Measurements from ENCODE around the gene GMDS. TPM values are rescaled to one million over a fixed set of nuclear protein-coding genes. Genes with fewer than 3 reads are reported as not detected.

Gene GMDS
- polyA plus RNA-seq, 1 of the 3 experiments (the other 2 are of a cell fraction) = 12.3 TPM

GRCh38 chr6:1777921-1778685 is 467.3 kb downstream of the GMDS start:
- H3K4me1 ChIP-seq (ENCODE audit: control insufficient read depth in 1 of 2, insufficient read depth in 2 of 2, low read depth in 1 of 2, low read length in 1 of 2) = peaks cover 0 to 2% of the 10 kb centered on the region in 2 experiments; a peak in 2 of 4 replicates
- H3K9ac ChIP-seq = no peak overlapping the region
- POLR2A ChIA-PET = no interaction called here
- no peaks in the 10 kb centered on the region for H3F3A ChIP-seq (replicated peaks; ENCODE audit: insufficient read depth)
- no peak overlapping the region for H3K27ac ChIP-seq (ENCODE audit: low read depth in 2 of 2, low read length in 1 of 2)
- H3K4me2 ChIP-seq = no peak overlapping the region
- 97% methylated on average over 9 of the region's 9 CpGs for WGBS (ENCODE audit: low lambda C conversion rate)
- H4K20me1 ChIP-seq (ENCODE audit: insufficient read depth) = no peaks in the 10 kb centered on the region
- CTCF ChIA-PET = interaction anchor here (0.7 to 1.3 kb wide), 3 partner anchors 9 to 91 kb away, joined by 3 to 4 read pairs (median 3); no protein-coding TSS in a partner anchor
- no peak overlapping the region for H3K4me3 ChIP-seq (ENCODE audit: low read depth in 2 of 2, low read length in 1 of 2)
- no peaks in the 10 kb centered on the region for H3K79me2 ChIP-seq (ENCODE audit: insufficient read depth)
- no peaks in the 10 kb centered on the region for H3K9me2 ChIP-seq
- no peaks in the 10 kb centered on the region for H3K9me3 ChIP-seq
- DNase-seq = no peak
- H3K27me3 ChIP-seq (ENCODE audit: insufficient read depth) = no peaks in the 10 kb centered on the region
- TF ChIP-seq RFX5 (IDR thresholded peaks at IDR 0.05; ENCODE audit: low read length) = no peak
- no peaks in the 10 kb centered on the region for H3K36me3 ChIP-seq (replicated peaks in 1 of 2; ENCODE audit: control insufficient read depth in 1 of 2, insufficient read depth in 2 of 2, low read length in 1 of 2)
- no peak overlapping the region for H2AFZ ChIP-seq (ENCODE audit: low read depth)

- no peak overlapping the region for H2AFZ ChIP-seq (ENCODE audit: low read depth)
- H3K9ac ChIP-seq = no peak overlapping the region
- no peak for TF ChIP-seq TEAD4 (IDR thresholded peaks at IDR 0.05; ENCODE audit: borderline replicate concordance, insufficient read depth)
- no peak for TF ChIP-seq MXI1 (IDR thresholded peaks at IDR 0.05; ENCODE audit: low read depth, low read length)
- TF ChIP-seq EZH2phosphoT487 (IDR thresholded peaks at IDR 0.05; ENCODE audit: borderline replicate concordance, low read depth) = no peak
- TF ChIP-seq RAD21 (IDR thresholded peaks at IDR 0.05; ENCODE audit: low read length) = no peak
- no peak for TF ChIP-seq POLR2AphosphoS5 (IDR thresholded peaks at IDR 0.05; ENCODE audit: low read depth, low read length)
- no peak for TF ChIP-seq NFIC (IDR thresholded peaks at IDR 0.05; ENCODE audit: borderline replicate concordance)
- TF ChIP-seq RXRA (IDR thresholded peaks at IDR 0.05; ENCODE audit: borderline replicate concordance, low read depth) = no peak
- no peak for TF ChIP-seq FOXM1 (IDR thresholded peaks at IDR 0.05; ENCODE audit: low read depth)
- TF ChIP-seq SIN3A (IDR thresholded peaks at IDR 0.05; ENCODE audit: borderline replicate concordance, low read depth, low read length) = no peak
- TF ChIP-seq IRF3 (IDR thresholded peaks at IDR 0.05; ENCODE audit: low read depth, low read length) = no peak
- no peak for TF ChIP-seq RFX5 (IDR thresholded peaks at IDR 0.05; ENCODE audit: low read length)
- TF ChIP-seq JUND (IDR thresholded peaks at IDR 0.05) = no peak
- no peak for TF ChIP-seq NRF1 (IDR thresholded peaks at IDR 0.05; ENCODE audit: low read depth, low read length)
- no peak for TF ChIP-seq YY1 (IDR thresholded peaks at IDR 0.05; ENCODE audit: low read depth)
- TF ChIP-seq ELF1 (IDR thresholded peaks at IDR 0.05) = no peak
- TF ChIP-seq GATA2 (CRISPR knock-in tag; IDR thresholded peaks at IDR 0.05) = no peak
- TF ChIP-seq GABPA (IDR thresholded peaks at IDR 0.05; ENCODE audit: low read depth) = no peak
- no peak for TF ChIP-seq SMC3 (IDR thresholded peaks at IDR 0.05; ENCODE audit: low read depth, low read length)
- no peak overlapping the region for H3K27ac ChIP-seq (ENCODE audit: low read depth in 2 of 2, low read length in 1 of 2)
- POLR2A ChIA-PET = no interaction called here
- H3K36me3 ChIP-seq (replicated peaks in 1 of 2; ENCODE audit: control insufficient read depth in 1 of 2, insufficient read depth in 2 of 2, low read length in 1 of 2) = no peaks in the 10 kb centered on the region
- no peaks in the 10 kb centered on the region for H3K79me2 ChIP-seq (ENCODE audit: insufficient read depth)
- H3K4me1 ChIP-seq (ENCODE audit: control insufficient read depth in 1 of 2, insufficient read depth in 2 of 2, low read depth in 1 of 2, low read length in 1 of 2) = peaks cover 8 to 12% of the 10 kb centered on the region in 2 experiments
- no peaks in the 10 kb centered on the region for H3K9me2 ChIP-seq
- CTCF ChIA-PET = no interaction called here
- H3K27me3 ChIP-seq (ENCODE audit: insufficient read depth) = no peaks in the 10 kb centered on the region
- H3F3A ChIP-seq (replicated peaks; ENCODE audit: insufficient read depth) = peaks cover 4% of the 10 kb centered on the region
- H3K4me2 ChIP-seq = no peak overlapping the region
- H3K4me3 ChIP-seq (ENCODE audit: low read depth in 2 of 2, low read length in 1 of 2) = no peak overlapping the region
- no peaks in the 10 kb centered on the region for H4K20me1 ChIP-seq (ENCODE audit: insufficient read depth)
- 90% methylated on average over 2 of the region's 2 CpGs for WGBS (ENCODE audit: low lambda C conversion rate)
- DNase-seq = no peak
- H3K9me3 ChIP-seq = no peaks in the 10 kb centered on the region
Observed at GRCh38 chr6:1775441-1775840, 470.0 kb downstream of the GMDS start.

All from SK-N-SH (cell line).